ENCODE results near the gene SLC18B1.

The SLC18B1 gene

DNA sequence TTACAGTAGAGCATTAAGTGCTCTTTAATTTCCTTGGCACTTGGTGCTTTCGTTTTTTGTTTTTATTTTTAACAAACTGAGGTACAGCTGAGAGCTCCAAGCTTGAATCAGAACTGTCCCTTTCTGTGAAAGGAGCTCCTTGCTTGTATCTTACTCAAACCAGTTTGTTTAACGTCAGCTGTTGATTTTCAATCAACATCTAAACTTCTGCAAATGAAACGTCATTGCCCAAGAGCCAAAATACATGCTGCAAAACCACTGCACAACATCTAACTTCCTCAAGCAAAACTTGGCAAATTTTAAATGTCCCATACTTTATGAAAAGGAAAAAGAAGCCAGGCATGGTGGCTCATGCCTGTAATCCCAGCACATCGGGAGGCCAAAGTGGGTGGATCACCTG is 55.9 kb downstream of the SLC18B1 start:
- no peak for DNase-seq (ENCODE audit: low read depth in 2 of 2)

DNA sequence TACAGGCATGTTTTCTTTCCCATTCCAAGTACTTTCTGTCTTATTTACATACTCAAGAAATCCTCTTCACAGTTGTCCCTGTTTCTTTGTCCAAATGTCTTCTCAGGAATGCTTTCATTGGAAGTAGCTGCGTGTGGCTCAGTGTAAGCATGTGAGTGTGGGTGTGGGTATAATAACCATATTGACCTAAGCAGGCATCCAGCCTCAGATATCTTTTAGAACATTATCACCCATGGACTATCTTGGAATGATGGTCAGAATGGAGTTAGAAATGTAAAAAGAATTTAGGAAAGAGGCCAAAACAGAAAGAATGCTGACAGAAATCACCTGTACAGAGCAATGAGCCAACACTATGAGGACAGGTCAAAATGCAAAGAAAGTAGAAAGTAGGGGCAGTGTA is 57.2 kb downstream of the SLC18B1 start:
- DNase-seq (ENCODE audit: low read depth in 2 of 2): no peak

DNA sequence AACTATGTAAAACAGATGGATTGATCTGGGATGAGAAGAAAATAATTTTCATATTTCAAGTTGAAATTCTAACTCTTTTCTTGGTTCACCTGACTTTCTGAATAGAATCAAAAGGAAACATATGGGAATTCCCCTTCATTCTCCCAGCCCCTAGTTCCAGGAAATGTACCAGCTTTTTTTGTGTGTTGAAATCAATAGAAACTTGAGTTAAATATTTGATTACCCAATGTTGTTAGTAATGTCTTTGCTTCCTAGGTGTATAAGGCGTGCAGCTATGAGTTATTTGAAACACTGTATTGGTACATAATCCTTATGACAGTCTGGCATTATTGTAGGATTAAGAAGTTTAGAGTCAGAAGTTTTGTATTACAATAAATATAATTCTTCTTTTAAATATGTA is 62.2 kb downstream of the SLC18B1 start:
- no peak for DNase-seq (ENCODE audit: low read depth in 2 of 2)

DNA sequence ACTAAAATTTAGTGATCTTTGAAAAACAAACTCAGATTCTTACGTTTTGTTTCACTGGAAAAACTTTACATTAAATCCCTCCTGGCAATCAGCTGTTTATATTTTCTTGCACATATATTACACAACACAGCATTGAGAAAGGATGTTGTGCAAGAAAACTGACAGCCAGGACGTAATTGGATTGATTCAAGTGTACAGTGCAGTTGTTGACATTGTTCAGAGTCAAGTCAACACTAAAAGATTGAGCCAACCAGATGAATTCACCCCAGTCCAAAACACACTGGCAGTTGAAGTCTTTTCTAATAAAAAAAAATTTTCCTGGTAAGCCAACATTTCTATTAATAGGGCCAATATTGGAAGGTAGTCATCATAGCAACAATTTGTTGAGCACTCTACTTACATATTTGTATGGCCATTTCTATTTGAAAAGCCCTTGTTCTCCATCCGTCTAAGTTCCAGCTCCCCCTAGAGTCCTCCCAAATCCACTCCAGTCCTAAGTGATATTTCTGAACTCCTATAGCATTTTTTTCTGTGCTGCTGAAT is 63.7 kb downstream of the SLC18B1 start:
- DNase-seq (ENCODE audit: low read depth in 2 of 2): no peak

DNA sequence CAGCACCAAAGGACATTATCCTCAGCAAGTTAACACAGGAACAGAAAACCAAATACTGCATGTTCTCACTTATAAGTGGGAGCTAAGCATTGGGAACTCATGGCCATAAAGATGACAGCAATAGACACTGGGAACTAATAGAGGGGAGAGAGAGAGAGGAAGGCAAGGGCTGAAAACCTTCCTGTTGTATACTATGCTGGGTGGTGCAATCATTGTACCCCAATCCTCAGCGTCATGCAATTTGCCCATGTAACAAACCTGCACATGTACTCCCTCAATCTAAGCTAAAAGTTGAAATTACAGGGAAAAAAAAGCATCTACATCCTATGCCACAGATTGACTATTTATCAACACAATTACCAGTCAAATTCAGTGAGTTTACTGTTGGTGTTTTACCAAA is 64.6 kb downstream of the SLC18B1 start:
- no peak for DNase-seq (ENCODE audit: low read depth in 2 of 2)

DNA sequence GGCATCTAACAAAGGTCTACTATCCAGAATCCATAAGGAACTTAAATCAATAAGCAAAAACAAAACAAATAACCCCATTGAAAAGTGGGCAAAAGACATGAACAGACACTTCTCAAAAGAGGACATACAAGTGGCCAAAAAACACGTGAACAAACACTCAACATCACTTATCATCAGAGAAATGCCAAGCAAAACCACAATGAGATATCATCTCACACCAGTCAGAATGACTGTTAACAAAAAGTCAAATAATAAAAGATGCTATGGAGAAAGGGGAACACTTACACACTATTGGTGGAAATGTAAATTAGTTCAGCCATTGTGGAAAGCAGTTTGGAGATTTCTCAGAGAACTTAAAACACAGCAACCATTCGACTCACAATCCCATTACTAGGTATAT is 65.2 kb downstream of the SLC18B1 start:
- DNase-seq (ENCODE audit: low read depth in 2 of 2): no peak

DNA sequence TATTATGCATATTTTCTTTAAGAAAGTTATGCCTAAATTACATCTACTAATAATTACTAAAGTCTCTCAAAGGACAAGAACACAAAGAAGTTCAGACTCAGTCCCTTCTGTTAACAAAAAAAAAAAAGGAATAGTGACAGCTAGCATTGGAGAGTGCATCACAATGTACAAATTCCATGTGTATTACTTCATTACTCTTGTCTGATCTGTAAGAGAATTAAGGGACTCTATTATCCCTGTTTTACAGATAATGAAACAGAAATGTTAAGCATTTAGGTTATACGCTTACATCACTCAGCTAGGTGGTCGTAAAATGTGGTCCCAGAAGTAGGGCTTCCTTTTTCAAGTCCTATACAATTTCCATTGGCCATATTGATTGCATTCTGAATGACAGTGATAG is 67.4 kb downstream of the SLC18B1 start:
- no peak for DNase-seq (ENCODE audit: low read depth in 2 of 2)

DNA sequence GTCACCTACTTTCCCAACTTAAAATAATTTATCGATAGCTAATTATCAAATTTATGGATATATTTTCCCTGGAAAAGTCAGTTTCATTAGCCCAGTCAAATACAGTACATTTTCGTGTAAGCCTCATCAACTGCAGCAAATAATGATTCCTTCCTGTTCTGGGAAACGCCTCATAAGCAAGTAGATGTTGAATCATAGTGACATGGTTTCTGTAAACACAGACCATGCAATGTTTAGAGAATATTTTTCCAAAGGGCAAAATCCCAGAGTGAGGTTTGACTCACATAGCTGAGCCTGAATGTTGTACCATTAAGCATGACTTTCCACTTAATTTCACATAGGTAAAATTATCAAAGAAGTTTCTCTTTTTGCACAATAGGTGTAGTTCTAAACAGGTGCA is 67.9 kb downstream of the SLC18B1 start:
- DNase-seq (ENCODE audit: low read depth in 2 of 2): no peak

DNA sequence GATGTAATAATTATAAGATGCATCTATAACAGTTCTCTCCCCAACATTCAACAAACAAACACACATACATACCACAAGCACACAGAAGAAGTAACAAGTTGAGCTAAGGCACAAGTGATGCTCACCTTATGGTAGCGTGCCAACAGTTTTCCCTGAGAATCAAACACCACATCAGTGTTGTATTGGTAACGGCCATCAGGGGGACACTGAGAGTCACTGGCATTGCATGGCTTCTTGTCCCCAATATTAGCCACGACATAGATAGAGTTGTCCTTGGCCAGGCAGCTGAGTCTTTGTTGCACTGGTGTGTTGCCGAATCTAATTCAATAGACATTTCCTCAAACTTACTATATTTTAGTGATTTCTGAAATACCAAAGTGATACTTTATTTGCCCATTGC is 69.8 kb downstream of the SLC18B1 start:
- no peak for DNase-seq (ENCODE audit: low read depth in 2 of 2)

DNA sequence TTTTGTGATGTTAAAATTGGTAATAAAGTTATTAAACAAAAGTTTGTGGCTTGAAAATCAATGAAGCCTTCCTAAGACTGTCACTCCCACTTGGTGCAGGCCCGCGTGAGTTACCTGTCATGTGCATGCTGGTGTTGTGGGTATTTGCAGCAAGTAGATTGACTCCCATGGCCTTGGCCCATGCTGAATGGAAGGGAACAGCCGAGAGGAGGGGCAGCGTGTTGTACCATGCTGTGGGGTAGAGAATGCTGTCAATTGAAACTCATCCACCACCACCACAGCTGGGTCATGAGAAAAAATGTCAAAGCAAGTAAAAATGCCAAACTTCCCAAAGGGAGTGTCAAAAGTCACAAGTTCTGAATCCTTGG is 71.8 kb downstream of the SLC18B1 start:
- DNase-seq (ENCODE audit: low read depth in 2 of 2): no peak

DNA sequence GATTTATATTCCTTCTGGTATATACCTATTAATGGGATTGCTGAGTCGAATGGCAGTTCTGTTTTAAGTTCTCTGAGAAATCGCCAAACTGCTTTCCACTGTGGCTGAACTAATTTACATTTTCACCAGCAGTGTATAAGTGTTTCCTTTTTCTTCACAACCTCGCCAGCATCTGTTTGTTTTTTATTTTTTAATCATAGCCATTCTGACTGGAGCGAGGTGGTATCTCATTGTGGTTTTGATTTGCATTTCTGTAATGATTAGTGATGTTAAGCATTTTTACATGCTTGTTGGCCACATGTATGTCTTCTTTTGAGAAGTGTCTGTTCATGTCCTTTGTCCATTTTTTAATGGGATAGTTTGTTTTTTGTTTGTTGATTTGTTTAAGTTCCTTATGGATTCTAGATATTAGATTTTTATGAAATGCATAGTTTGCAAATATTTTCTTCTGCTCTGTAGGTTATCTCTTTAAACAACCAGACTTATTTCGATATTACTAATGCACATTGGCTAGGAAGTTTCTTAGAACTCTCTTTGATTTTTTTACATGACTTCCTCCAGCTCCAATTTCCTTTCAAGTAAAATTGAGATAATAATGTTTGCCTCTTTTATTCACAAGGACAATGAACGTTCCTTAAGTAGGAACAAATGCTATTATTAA is 72.4 kb downstream of the SLC18B1 start:
- no peak for DNase-seq (ENCODE audit: low read depth in 2 of 2)

DNA sequence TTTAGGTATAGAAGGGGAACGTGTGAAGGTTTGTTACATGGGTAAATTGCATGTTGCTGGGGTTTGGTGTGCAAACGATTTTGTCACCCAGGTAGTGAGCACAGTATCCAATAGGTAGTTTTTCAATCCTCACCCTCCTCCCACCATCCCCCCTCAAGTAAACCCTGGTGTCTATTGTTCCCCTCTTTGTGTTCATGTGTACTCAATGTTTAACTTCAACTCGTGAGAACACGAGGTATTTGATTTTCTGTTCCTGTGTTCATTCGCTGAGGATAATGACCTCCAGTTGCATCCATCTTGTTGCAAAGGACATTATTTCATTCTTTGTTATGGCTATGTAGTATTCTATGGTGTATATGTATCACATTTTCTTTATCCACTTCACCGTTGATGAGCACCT is 73.0 kb downstream of the SLC18B1 start:
- DNase-seq (ENCODE audit: low read depth in 2 of 2): no peak

DNA sequence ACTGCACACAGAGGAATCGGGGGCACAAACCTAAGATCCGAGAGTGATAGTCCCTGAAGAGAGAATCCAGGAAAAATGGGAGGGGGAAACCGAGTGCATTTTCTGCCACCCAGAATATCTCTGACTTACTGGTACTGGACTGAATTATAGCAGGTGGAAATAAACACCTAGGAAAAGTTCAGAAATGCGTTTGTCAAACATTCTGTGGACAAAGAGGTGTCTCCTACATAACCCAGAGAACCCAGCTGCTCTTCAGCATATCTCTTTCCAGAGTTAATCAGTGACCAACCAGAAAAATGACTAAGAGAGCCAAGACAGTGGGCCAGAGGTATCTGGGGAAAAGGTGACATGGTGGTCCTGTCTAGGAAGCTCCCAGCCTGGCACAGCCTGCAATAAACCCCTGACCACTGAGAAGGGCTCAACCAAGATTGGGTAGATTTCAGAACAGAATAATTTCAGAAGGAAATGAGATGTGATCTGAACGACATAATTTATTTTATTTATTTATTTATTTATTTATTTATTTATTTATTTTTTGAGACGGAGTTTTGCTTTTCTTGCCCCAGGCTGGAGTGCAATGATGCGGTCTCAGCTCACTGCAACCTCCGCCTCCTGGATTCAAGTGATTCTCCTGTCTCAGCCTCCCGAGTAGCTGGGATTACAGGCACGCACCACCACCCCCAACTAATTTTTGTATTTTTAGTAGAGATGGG is 78.5 kb downstream of the SLC18B1 start:
- no peak for DNase-seq (ENCODE audit: low read depth in 2 of 2)

Measured in stimulated activated CD8-positive, alpha-beta memory T cell treated with anti-CD3 and anti-CD28 coated beads, Interleukin-7, amount 100 ng/mL, for 1 hour (primary cell).